SK-MEL-5 (cell line): ENCODE data around the gene RIMBP2. TPM values are rescaled to one million over a fixed set of nuclear protein-coding genes. Genes with fewer than 3 reads are reported as not detected.

ENCODE experiments used
- DNase-seq: peaks from one replicate; pipeline ENCODE4 v3.0.0-alpha.2; 2016; ENCODE audit warnings: low read depth, low spot score
- in situ Hi-C: cut with HindIII; loops from 2 replicates; pipeline ENCODE4 v1.10.0; 2016; ENCODE audit warnings: low sequenced_read_pairs, high pct_unique_total_duplicates, low pct_unique_long_range_greater_than_20kb
- total RNA-seq: library from RNA; depleted of rRNA; stranded (reverse); fragments of >200 nt; shearing (Covaris generic); gene quantifications from 2 replicates; pipeline ENCODE4 v1.2.3, GENCODE V29; 2014

RIMBP2 gene
- total RNA-seq, 1 experiment from 2014 or later = not detected

DNA sequence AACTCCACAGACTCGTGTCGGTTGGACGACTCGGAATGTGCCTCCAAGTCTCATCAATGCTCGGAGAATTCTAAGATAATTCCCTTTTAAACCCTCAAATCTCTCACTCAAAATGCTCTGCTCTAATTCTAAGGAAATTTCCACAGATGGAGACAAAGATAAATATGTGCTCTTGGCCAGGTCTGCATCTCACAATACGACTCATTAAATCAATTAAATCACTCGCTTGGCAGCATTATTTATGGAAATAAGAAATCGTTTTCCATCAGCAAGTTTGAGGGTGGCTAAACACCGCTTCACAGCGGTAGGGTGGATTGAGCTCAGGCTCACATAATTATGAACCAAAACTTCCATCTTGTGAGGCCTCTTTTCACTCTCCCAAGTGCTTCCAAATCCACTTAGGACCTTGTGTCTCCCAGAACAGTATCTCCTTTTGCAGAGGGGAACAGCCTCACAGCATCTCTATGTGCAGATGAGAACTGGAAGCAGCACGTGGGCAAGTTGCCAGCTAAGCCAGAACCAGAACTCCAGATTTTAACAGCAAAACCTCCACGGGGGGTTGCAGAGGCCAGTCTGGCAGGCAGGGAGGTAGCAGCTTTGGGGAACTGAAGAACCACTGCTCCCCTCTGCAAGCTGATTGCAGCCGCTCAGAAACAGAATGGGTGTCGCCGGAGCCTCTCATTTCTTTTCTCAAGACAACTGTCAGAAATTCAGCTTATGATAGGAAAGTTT, 43.8 kb downstream of the RIMBP2 start:
- DNase-seq = no peak
- in situ Hi-C loops = no loop called here

DNA sequence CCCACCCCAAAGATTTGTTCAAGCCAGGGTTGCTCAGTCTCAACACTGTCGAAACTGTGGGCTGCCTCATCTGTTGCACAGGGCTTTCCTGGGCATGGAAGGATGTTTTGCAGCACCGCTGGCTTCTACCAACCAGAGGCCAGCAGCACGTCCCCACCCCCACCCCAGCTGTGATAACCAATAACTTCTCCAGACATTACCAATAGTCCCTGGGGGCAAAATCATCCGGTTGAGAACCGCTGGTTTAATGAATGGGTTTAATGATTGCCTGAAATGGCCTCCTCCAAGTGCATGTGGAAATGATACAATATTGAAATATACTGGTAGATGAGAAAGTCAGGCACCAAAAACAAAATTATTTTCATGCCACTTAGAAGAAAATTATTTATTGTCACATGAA, 44.5 kb downstream of the RIMBP2 start:
- in situ Hi-C loops = no loop called here
- DNase-seq = no peak

DNA sequence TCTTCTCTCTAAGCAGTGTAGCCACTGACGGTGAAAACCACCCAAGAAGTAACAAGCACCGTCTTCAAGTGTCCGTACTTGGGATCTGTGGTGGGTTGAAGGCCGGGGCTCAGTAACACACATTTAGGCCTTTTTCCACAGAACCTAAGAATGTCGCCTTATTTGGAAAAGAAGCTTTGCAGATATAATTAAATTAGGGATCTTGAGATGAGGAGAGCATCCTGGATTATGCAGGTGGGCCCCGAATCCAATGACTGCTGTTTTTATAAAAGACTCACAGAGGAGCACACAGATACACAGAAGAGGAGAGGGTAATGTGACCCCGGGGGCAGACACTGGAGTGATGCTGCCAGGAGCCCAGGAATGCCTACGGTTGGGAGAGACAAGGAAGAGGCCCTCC, 46.3 kb downstream of the RIMBP2 start:
- in situ Hi-C loops = no loop called here
- DNase-seq = no peak

- in situ Hi-C loops = no loop called here
Measured at GRCh38 chr12:130669205-130669557, 46.9 kb downstream of the RIMBP2 start.

GRCh38 chr12:130668286-130669204, 47.6 kb downstream of the RIMBP2 start:
- no peak for DNase-seq
- in situ Hi-C loops = no loop called here

More at GRCh38 chr12:130669205-130669557, 46.9 kb downstream of the RIMBP2 start:
- no peak for DNase-seq

DNA sequence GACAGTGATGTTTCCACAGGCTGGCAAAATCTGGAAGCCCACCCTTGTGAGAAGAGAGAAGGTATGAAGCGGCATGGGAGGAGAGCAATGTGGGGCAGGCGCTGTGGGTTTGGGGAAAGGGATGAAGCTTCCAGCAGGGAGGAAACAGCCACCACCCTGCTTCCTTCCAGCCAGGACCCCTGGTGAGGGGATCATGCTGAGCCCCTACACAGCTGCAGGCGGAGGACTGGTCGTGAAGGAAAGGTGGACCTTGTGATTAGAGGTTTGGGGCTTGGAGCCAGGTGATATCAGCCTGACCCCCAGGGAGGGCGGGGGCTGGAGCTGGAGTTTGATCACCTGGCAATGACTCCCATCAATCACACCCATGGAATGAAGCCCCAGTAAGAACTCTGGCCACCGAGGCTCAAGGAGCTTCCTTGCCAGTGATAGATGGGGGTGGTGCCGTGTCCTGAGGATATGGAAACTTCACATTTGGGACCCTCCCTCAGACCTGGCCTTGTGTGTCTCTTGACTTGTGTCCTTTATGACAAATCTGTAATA, 48.6 kb downstream of the RIMBP2 start:
- no peak for DNase-seq
- in situ Hi-C loops = no loop called here

GRCh38 chr12:130666645-130667044, 49.5 kb downstream of the RIMBP2 start:
- in situ Hi-C loops = no loop called here

DNA sequence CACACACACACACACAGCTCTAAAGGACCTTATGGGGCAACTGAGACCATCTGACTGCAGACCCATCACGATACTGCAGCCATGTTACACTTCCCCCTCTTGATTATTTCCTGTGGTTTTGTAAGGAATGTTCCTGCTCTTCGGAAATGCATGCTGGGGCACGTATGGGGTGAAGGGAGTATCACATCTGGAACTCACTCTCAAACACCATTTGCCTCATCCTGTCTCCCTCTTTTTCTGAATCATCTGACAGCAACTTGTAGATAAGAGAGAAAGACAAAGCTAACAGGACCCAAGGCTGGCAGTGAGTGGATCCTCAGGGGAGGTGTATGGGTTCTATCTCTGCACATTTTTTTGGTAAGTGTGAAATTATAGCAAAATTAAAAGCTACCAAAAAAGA, 50.3 kb downstream of the RIMBP2 start:
- DNase-seq = no peak
- in situ Hi-C loops = no loop called here

More at GRCh38 chr12:130666645-130667044, 49.5 kb downstream of the RIMBP2 start:
- no peak for DNase-seq

DNA sequence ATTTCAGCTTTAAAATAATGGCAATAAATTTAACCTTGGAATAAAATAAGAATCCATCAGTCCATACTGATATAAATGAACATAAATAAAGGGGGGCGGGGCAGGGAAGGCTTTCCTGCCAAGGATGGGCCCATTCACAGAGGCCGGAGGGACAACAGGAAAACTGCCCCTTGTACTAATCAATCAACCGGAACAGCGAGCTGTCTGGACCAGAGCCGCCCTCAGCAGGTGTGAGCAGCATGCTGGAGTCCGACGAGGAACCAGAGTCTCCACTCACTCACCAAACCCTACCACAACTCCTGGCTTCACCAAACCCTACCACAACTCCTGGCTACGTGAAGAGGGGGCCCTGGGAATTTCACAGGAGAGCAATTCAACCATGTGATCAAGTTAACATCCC, 51.3 kb downstream of the RIMBP2 start:
- DNase-seq = no peak
- in situ Hi-C loops = no loop called here

- DNase-seq = no peak
- in situ Hi-C loops = no loop called here
Measured at GRCh38 chr12:130664252-130664651, 51.8 kb downstream of the RIMBP2 start.

DNA sequence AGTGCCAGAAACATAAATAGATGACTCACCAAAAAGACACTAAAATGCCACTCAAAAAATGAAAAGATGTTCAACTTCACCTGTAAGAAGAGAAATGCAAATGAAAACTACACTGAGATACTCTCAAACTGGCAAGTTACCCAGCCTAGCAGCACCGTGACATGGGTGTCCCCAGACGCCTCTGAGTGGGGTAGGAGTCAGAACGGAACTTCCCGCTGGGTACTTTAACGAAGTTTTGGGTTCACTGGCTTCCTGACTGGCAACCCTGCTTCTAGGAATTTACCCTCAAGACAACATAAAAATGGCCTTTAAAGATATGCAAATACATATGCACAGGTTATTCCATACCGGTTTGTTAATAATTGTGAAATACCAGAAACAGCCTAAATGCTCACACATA, 52.6 kb downstream of the RIMBP2 start:
- no peak for DNase-seq
- in situ Hi-C loops = no loop called here

- in situ Hi-C loops = no loop called here
Measured at GRCh38 chr12:130661486-130662255, 54.4 kb downstream of the RIMBP2 start.

DNA sequence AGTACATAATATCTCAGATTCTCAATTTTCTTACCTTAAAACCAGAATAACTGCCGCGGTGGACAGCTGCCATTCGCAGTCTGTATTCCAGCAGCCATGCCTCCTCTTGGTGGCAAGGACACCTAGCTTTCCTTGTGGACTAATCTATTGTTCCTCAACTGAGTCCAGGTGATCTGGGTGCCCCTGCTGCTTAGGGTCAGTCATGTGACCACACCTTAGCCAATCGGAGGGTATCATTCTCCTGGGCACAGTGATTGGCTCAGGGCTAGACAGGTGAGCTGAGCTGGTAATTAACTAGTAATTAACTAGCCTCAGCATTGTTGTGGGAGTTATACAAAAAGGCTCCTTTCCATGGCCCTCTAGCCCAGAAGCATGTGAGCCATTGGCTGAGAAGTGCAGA, 55.0 kb downstream of the RIMBP2 start:
- DNase-seq = no peak
- in situ Hi-C loops = no loop called here

More at GRCh38 chr12:130661486-130662255, 54.4 kb downstream of the RIMBP2 start:
- DNase-seq = no peak

DNA sequence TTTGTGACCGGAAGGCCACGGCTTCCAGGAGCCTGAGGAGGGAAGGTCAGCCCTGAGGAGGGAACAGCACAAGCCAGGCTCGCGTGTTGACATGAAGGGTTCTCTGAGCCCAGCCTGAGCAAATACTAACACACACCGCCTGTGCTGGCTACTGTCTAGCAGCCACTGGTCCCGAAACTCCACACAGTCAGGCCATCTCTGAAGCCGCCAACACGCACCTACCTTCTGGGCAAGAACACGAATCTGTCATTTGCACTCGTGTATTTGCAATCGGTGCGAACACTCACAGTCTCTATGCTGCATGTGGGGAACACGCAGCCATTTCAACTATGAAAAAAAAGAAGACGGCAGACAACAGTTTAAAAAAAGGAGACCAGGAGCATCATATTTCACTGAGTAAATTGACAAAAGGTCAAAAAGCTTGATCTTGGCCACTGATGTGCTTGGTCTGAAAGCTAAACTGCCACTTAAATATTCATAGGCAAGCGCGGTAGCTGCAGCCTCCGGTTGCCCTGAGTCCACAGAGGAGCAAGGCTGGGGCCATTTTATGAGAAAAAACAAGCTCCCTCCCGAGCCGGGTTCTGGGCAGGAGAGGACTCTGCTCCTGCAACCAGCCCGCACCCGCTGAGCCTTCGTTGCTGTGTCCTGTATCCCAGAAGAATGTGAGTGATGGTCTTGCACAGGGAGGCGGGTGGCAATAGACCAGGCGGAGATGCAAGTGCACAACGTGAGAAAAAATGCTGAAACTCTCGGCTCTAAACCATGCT, 57.8 kb downstream of the RIMBP2 start:
- in situ Hi-C loops = no loop called here
- no peak for DNase-seq

DNA sequence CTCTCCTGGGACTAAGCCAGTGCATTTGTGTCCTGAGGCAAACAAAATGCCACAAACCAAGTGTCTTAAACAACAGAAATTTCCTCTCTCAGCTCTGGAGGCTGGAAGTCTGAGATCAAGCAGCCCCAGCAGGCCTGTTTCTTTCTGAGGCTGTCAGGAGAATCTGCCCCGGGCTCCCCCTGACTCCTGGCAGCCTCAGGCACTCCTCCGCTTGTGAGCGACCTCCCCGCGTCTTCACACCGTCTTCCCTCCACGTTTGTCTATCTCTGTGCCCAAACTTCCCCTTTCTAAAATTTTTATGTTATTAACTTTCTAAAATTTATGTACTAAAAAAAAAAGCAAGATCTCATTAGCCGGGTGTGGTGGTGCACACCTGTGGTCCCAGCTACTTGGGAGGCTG, 59.7 kb downstream of the RIMBP2 start:
- DNase-seq = no peak
- in situ Hi-C loops = no loop called here

DNA sequence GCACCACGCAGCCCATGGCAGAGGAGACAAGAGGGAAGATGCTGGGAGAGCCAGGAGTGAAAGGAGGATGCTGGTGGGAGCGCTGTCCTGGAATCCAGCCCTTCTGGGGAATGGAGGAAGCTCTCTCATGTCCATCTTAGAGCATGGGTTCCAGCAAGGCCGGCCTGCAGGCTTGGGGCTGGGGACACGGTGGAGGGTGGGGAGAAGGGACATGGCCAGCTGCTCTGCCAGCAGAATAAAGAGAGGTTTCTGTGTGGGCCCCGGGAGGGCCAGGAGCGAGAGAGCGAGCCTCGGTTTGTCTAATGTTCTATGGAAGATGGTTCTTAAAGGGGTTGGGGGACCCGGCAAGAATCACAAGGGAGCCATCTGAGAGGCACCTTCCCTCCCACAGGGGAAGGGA, 60.2 kb downstream of the RIMBP2 start:
- no peak for DNase-seq
- in situ Hi-C loops = no loop called here

DNA sequence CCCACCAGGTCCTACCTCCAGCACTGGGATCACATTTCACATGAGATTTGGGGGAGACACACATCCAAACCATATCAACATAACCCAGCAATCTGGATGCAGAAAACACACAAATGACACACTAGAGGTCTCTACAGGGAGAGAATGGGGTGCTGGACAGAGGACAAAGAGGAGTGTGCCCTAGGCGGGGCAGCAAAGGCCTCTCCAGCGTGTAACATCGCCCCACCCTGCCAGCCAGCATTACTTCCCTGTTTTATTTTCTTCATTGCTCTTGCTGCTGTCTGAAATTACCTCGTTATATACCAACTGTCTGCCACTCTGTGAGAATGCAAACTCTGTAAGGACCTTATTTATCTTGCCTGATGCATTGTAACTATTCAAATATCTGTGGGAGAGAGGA, 61.1 kb downstream of the RIMBP2 start:
- no peak for DNase-seq
- in situ Hi-C loops = no loop called here
